IMR-90 (cell line): ENCODE results near the gene FAIM2. TPM values are rescaled to one million over a fixed set of nuclear protein-coding genes. Genes with fewer than 3 reads are reported as not detected.

Experiments used
- ATAC-seq: fragments of 200-7000 bp; cut with Tn5 transposase; 2 replicates; pipeline ENCODE4 v1.9.1; 2020; ENCODE audit warnings: low read depth, mild to moderate bottlenecking, moderate library complexity
- BruUV-seq: library from RNA; stranded (reverse); fragments of 400-500 nt; replicated peaks from 2 replicates; lab custom pipeline; 2021; lab: Mats Ljungman, UMichigan
- CTCF ChIA-PET: fragments of 300-600 bp; formaldehyde crosslinking; extraction: SDS; loops from one replicate; lab custom pipeline; 2021; ENCODE audit warnings: antibody characterized with exemption; lab: Yijun Ruan, JAX
- POLR2A ChIA-PET: fragments of 300-600 bp; sonication (Branson Sonifier 250); formaldehyde crosslinking; loops from one replicate; lab custom pipeline; 2022; ENCODE audit warnings: antibody characterized with exemption; ENCODE audit not compliant: unreplicated experiment; lab: Charles Lee
- DNase-seq: peaks from one replicate; pipeline ENCODE4 v3.0.0; 2013
- H2AFZ ChIP-seq: replicated peaks from 2 replicates; pipeline ENCODE3; 2013; ENCODE audit warnings: low read length, mild to moderate bottlenecking; ENCODE audit not compliant: poor library complexity
- H2AK5ac ChIP-seq: 2 replicates; pipeline ENCODE4 v1.6.1; 2013; ENCODE audit warnings: low read depth, low read length, inconsistent platforms
- H2AK9ac ChIP-seq: replicated peaks from 2 replicates; pipeline ENCODE3; 2013; ENCODE audit warnings: mild to moderate bottlenecking, low read depth, low read length, moderate library complexity; ENCODE audit not compliant: poor library complexity
- H2BK120ac ChIP-seq: 2 replicates; pipeline ENCODE4 v1.6.1; 2013; ENCODE audit warnings: low read depth, low read length, inconsistent platforms
- H2BK15ac ChIP-seq: 3 replicates; pipeline ENCODE4 v1.6.1; 2013; ENCODE audit warnings: low read depth, low read length, inconsistent platforms
- H2BK20ac ChIP-seq: 2 replicates; pipeline ENCODE4 v1.6.1; 2013; ENCODE audit warnings: low read depth, mild to moderate bottlenecking, inconsistent platforms, low read length, moderate library complexity
- H2BK5ac ChIP-seq: 2 replicates; pipeline ENCODE4 v1.6.1; 2013; ENCODE audit warnings: mild to moderate bottlenecking, low read depth, low read length, inconsistent platforms; ENCODE audit not compliant: poor library complexity, severe bottlenecking
- H3K14ac ChIP-seq: replicated peaks from 2 replicates; pipeline ENCODE4 v1.6.1; 2013; ENCODE audit warnings: low read depth, low read length, inconsistent platforms
- H3K18ac ChIP-seq: 2 replicates; pipeline ENCODE4 v1.6.1; 2013; ENCODE audit warnings: low read depth, low read length, control low read depth
- H3K23ac ChIP-seq: 2 replicates; pipeline ENCODE4 v1.6.1; 2013; ENCODE audit warnings: low read depth, low read length, inconsistent platforms
- H3K27ac ChIP-seq: 2 replicates; pipeline ENCODE4 v1.5.1; 2013; ENCODE audit warnings: mild to moderate bottlenecking, control low read depth, low read length; ENCODE audit not compliant: insufficient read depth
- H3K27me3 ChIP-seq: 2 replicates; pipeline ENCODE4 v1.6.1; 2013; ENCODE audit warnings: low read length; ENCODE audit not compliant: control insufficient read depth, insufficient read depth
- H3K36me3 ChIP-seq: 2 replicates; pipeline ENCODE4 v1.6.1; 2013; ENCODE audit warnings: low read length, mixed read lengths; ENCODE audit not compliant: control insufficient read depth, insufficient read depth
- H3K4ac ChIP-seq: 2 replicates; pipeline ENCODE4 v1.6.1; 2013; ENCODE audit warnings: low read depth, low read length, inconsistent platforms
- H3K4me1 ChIP-seq: 2 replicates; pipeline ENCODE4 v1.6.1; 2013; ENCODE audit warnings: low read length, mixed read lengths; ENCODE audit not compliant: control insufficient read depth, insufficient read depth
- H3K4me2 ChIP-seq: 2 replicates; pipeline ENCODE4 v1.6.1; 2013; ENCODE audit warnings: low read depth, mild to moderate bottlenecking, control low read depth, low read length, moderate library complexity
- H3K4me3 ChIP-seq: 2 replicates; pipeline ENCODE4 v1.5.1; 2013; ENCODE audit warnings: low read depth, mild to moderate bottlenecking, control low read depth, low read length, moderate library complexity; ENCODE audit not compliant: insufficient read depth
- H3K56ac ChIP-seq: 2 replicates; pipeline ENCODE4 v1.6.1; 2013; ENCODE audit warnings: low read length, inconsistent platforms; ENCODE audit not compliant: insufficient read depth; ENCODE audit errors: extremely low read depth
- H3K79me1 ChIP-seq, 2 experiments: 2 replicates each; pipeline ENCODE4 v1.6.1; 2013; ENCODE audit warnings: low read length in 2 of 2, inconsistent platforms in 1 of 2, low read depth in 1 of 2
- H3K9ac ChIP-seq: 2 replicates; pipeline ENCODE4 v1.6.1; 2013; ENCODE audit warnings: low read depth, low read length, control low read depth
- H3K9me1 ChIP-seq: 2 replicates; pipeline ENCODE4 v1.6.1; 2013; ENCODE audit warnings: low read length, inconsistent platforms; ENCODE audit not compliant: insufficient read depth
- H3K9me3 ChIP-seq: 2 replicates; pipeline ENCODE4 v1.6.1; 2013; ENCODE audit warnings: low read length; ENCODE audit not compliant: control insufficient read depth, insufficient read depth
- H4K20me1 ChIP-seq: 2 replicates; pipeline ENCODE4 v1.6.1; 2013; ENCODE audit warnings: low read length, inconsistent platforms; ENCODE audit not compliant: insufficient read depth
- H4K5ac ChIP-seq: 2 replicates; pipeline ENCODE4 v1.6.1; 2013; ENCODE audit warnings: mild to moderate bottlenecking, low read depth, low read length, control low read depth
- H4K8ac ChIP-seq, 2 experiments: 2 replicates each; pipeline ENCODE4 v1.6.1; 2013; ENCODE audit warnings: low read depth in 2 of 2, low read length in 2 of 2, control low read depth in 1 of 2, inconsistent platforms in 1 of 2
- H4K91ac ChIP-seq: 2 replicates; pipeline ENCODE4 v1.6.1; 2013; ENCODE audit warnings: low read depth, low read length, inconsistent platforms; ENCODE audit not compliant: insufficient read depth
- BHLHE40 ChIP-seq: fragments of 150-350 bp; IDR thresholded peaks from 2 replicates; pipeline ENCODE4 v1.6.1; 2016; ENCODE audit warnings: mild to moderate bottlenecking, low read depth, low read length
- CEBPB ChIP-seq: IDR thresholded peaks from 2 replicates; pipeline ENCODE4 v1.6.1; 2012; ENCODE audit warnings: low read depth, low read length, improper control_type of control experiment
- WGBS, 2 experiments: methylation state at CpG; one replicate each; pipeline versions ENCODE4 v1.1.5 to v1.1.7; 2013; ENCODE audit warnings: missing lambda C conversion rate in 2 of 2; ENCODE audit not compliant: insufficient read length in 1 of 2; ENCODE audit errors: extremely low coverage in 2 of 2; 5-methylcytosine and 5-hydroxymethylcytosine counted together
- dilution Hi-C: fragments of 300-500 bp; cut with HindIII; formaldehyde crosslinking; loops from one replicate; pipeline ENCODE4 v1.14.3; 2018; ENCODE audit warnings: low sequenced_read_pairs; ENCODE audit not compliant: unreplicated experiment
- in situ Hi-C: fragments of 300-500 bp; cut with MboI; formaldehyde crosslinking; loops from 3 replicates; pipeline ENCODE4 v1.14.3; 2019; ENCODE audit warnings: low sequenced_read_pairs, inconsistent platforms, mixed read lengths
- intact Hi-C: fragments of 100-400 bp; cut with micrococcal nuclease; formaldehyde crosslinking; loops from 2 replicates; pipeline ENCODE4 v1.10.0; 2022
- polyA plus RNA-seq, 3 experiments: library from polyadenylated mRNA; depleted of rRNA; stranded (reverse); fragments of >200 nt; gene quantifications; 2 replicates each; pipeline ENCODE4 v1.2.3, GENCODE V29; 2012; ENCODE audit warnings: low replicate concordance in 1 of 3
- total RNA-seq: library from RNA; depleted of rRNA; stranded (reverse); fragments of >200 nt; gene quantifications from 2 replicates; pipeline ENCODE4 v1.2.3, GENCODE V29; 2012

FAIM2 gene
- total and polyA plus RNA-seq, 2 of the 4 experiments (the other 2 are of a cell fraction), result 0.72 to 5.3 TPM

DNA sequence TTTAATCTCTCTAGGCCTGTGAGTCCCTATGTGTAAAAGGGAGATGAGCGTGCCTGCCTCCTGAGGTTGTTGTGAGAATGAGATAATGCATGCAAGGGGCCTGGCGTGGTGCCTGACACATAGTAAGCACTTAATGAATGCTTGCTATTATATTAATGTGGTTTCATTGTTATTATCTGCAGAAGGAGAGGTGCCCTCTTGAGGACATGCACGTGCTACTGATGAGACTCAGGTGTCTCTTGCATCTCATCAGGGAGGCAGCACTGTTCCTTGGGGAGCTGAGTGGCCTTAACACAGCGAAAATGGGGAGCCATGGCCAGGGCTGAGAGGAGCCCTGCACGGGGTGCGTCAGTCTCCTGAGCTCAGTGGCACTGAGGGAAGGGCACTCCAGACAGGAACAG is 30.9 kb downstream of the FAIM2 start:
- Histone ChIP-seq H2BK120ac (no peak overlapping the region), H2AK5ac (no peak overlapping the region), H2AFZ (no peak overlapping the region), H4K8ac (no peak overlapping the region), H3K23ac (no peak overlapping the region), H3K9me3 (no peaks in the 10 kb centered on the region), H3K4ac (no peak overlapping the region), H2BK15ac (no peak overlapping the region), H4K5ac (no peak overlapping the region), H3K56ac (no peak overlapping the region), H3K27me3 (peaks cover 13% of the 10 kb centered on the region), H4K20me1 (0 out of 2 replicates have a peak, but pooled peaks cover 4% of the 10 kb centered on the region), H2BK5ac (no peak overlapping the region), H3K14ac (no peak overlapping the region), H3K27ac (no peak overlapping the region), H3K79me1 (no peaks in the 10 kb centered on the region), H2BK20ac (no peak overlapping the region), H3K4me1 (peaks cover 24% of the 10 kb centered on the region), H3K9ac (no peak overlapping the region), H3K9me1 (no peaks in the 10 kb centered on the region; the same call in 1 of the 2 replicates), H3K36me3 (no peaks in the 10 kb centered on the region), H3K4me3 (no peak overlapping the region), H3K18ac (no peak overlapping the region), H4K91ac (no peak overlapping the region), H2AK9ac (no peak overlapping the region), H3K4me2 (no peak overlapping the region)
- BruUV-seq, result no TSS peak
- intact Hi-C loops (no loop called here), dilution Hi-C loops (no loop called here), in situ Hi-C loops (no loop called here)
- ChIA-PET CTCF (no interaction called here), POLR2A (no interaction called here)
- ATAC-seq, result no peak
- TF ChIP-seq CEBPB (no peak), BHLHE40 (peak; percentile 22; the same call in 1 of the 2 replicates)
- peak; percentile 54 for DNase-seq
- 67% methylated on average over 5 of the region's 6 CpGs; no CpG with 5 or more reads in 1 of the 2 experiments for WGBS, 2 experiments
